GM06990 (cell line): ENCODE data around the gene ENAH.
A peak's percentile ranks its signal among the peaks of the same experiment; 100 is the strongest.

ENCODE experiments used
- DNase-seq: peaks from one replicate; pipeline ENCODE4 v3.0.0-alpha.2; 2011; ENCODE audit not compliant: insufficient read length; ENCODE audit errors: extremely low read depth
- H3K27me3 ChIP-seq: replicated peaks from 2 replicates; pipeline ENCODE4 v1.6.0; 2011; ENCODE audit warnings: low read length; ENCODE audit not compliant: control insufficient read depth, insufficient read depth
- H3K36me3 ChIP-seq: 2 replicates; pipeline ENCODE4 v1.5.1; 2011; ENCODE audit warnings: low read length; ENCODE audit not compliant: control insufficient read depth, insufficient read depth
- H3K4me3 ChIP-seq: replicated peaks from 2 replicates; pipeline ENCODE4 v1.5.1; 2011; ENCODE audit warnings: low read depth, mild to moderate bottlenecking, control low read depth, low read length
- TF ChIP-seq, protein P1 (sequence below): IDR thresholded peaks from 2 replicates; pipeline ENCODE4 v1.5.1; 2011; ENCODE audit warnings: low read length, control low read depth, mild to moderate bottlenecking, inconsistent platforms; ENCODE audit not compliant: insufficient read depth, poor library complexity, severe bottlenecking

ENAH gene

GRCh38 chr1:225471453-225472301, 181.2 kb downstream of the ENAH start:
- no peak for DNase-seq
- Histone ChIP-seq H3K4me3 (no peak overlapping the region), H3K36me3 (no peaks in the 10 kb centered on the region), H3K27me3 (no peaks in the 10 kb centered on the region)
- TF ChIP-seq, protein P1, sequence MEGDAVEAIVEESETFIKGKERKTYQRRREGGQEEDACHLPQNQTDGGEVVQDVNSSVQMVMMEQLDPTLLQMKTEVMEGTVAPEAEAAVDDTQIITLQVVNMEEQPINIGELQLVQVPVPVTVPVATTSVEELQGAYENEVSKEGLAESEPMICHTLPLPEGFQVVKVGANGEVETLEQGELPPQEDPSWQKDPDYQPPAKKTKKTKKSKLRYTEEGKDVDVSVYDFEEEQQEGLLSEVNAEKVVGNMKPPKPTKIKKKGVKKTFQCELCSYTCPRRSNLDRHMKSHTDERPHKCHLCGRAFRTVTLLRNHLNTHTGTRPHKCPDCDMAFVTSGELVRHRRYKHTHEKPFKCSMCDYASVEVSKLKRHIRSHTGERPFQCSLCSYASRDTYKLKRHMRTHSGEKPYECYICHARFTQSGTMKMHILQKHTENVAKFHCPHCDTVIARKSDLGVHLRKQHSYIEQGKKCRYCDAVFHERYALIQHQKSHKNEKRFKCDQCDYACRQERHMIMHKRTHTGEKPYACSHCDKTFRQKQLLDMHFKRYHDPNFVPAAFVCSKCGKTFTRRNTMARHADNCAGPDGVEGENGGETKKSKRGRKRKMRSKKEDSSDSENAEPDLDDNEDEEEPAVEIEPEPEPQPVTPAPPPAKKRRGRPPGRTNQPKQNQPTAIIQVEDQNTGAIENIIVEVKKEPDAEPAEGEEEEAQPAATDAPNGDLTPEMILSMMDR = no peak

DNA sequence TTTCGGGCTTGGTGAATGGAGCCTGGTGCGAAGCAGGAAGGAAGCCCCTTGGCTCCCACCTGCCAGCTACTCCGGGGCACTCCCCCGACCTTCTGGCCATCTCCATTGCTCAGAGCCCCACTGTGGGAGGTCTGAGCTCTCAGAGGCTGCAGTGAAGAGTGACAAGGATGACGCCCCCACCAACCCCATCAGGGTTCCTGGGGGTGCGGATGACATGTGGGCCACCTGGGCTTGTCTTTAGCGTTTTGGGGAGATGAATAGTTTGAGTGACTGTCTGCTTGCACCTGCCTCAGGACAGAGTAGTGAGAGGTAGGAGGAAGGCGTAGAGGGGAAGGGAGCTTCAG, 181.8 kb downstream of the ENAH start:
- TF ChIP-seq, protein P1 = no peak
- Histone ChIP-seq H3K4me3 (no peak overlapping the region), H3K36me3 (no peaks in the 10 kb centered on the region), H3K27me3 (no peaks in the 10 kb centered on the region)
- no peak for DNase-seq

GRCh38 chr1:225470211-225471108, 182.5 kb downstream of the ENAH start:
- Histone ChIP-seq H3K27me3 (no peaks in the 10 kb centered on the region), H3K4me3 (no peak overlapping the region), H3K36me3 (no peaks in the 10 kb centered on the region)
- TF ChIP-seq, protein P1 = no peak
- no peak for DNase-seq

- Histone ChIP-seq H3K4me3 (no peak overlapping the region), H3K27me3 (no peaks in the 10 kb centered on the region), H3K36me3 (no peaks in the 10 kb centered on the region)
- TF ChIP-seq, protein P1 = no peak
- no peak for DNase-seq
Observed at GRCh38 chr1:225469051-225469450, 183.9 kb downstream of the ENAH start.

DNA sequence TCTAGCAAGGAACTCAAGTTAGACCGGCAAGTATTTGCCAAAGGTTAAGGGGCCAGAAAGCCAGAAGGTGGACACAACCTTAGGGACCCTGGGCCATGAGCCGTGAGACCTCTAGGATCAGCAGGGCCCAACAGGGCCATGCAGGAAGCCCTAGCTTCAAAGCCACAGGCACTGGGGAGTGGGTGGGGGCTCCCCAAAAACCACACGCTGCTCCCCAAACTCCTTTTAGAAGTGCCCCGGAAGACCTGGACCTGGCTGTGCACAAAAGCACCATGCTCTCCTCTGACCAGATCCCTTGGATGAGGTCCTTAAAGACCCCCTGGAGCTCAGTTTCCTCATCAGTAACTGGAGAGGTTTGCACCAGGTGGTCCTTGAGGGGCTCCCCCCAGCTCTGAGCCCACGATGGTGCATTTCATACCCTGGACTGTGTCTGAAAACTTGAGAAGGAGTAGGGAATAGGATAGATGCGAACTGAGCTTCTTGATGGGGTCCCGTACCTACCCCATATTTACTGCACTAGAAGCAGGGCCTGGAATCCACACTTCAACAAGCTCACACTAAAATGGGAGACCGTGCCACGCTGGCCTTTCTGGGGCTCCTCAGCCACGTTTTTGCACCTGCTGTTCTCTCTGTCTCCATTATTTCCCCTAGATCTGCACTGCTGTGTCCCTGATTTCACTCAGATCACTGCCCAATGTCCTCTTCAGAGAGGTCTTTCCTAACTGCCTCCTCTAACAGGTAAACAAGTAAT, 184.5 kb downstream of the ENAH start:
- H3K36me3 ChIP-seq = no peaks in the 10 kb centered on the region
- no peak for DNase-seq
- H3K27me3 ChIP-seq = no peaks in the 10 kb centered on the region
- H3K4me3 ChIP-seq = peak overlapping the region; percentile 68
- TF ChIP-seq, protein P1 = no peak
